GM12878 (cell line): Measurements from ENCODE around the gene EIF2S1. TPM values are rescaled to one million over a fixed set of nuclear protein-coding genes. Genes with fewer than 3 reads are reported as not detected.

Experiments used
- ATAC-seq: fragments of 200-7000 bp; cut with Tn5 transposase; 3 replicates; pipeline ENCODE4 v1.9.1; 2020; ENCODE audit warnings: mild to moderate bottlenecking, moderate library complexity
- BruUV-seq: library from RNA; stranded (reverse); fragments of 400-500 nt; replicated peaks from 2 replicates; lab custom pipeline; 2021; lab: Mats Ljungman, UMichigan
- CTCF ChIA-PET: fragments of 300-600 bp; sonication (Branson Sonifier 250); formaldehyde crosslinking; extraction: SDS; loops from one replicate; lab custom pipeline; 2021; ENCODE audit warnings: inconsistent platforms; lab: Yijun Ruan, JAX
- POLR2A ChIA-PET: fragments of 350-600 bp; formaldehyde crosslinking; extraction: SDS; loops from one replicate; lab custom pipeline; 2021; ENCODE audit warnings: inconsistent platforms; lab: Charles Lee
- RAD21 ChIA-PET: fragments of 300-600 bp; sonication (Branson Sonifier 250); formaldehyde crosslinking; loops from one replicate; lab custom pipeline; 2023; ENCODE audit warnings: antibody characterized with exemption; ENCODE audit not compliant: unreplicated experiment; lab: Charles Lee
- SMC1A ChIA-PET: fragments of 300-600 bp; sonication (Branson Sonifier 250); formaldehyde crosslinking; loops from one replicate; lab custom pipeline; 2023; ENCODE audit not compliant: unreplicated experiment, uncharacterized antibody; lab: Charles Lee
- DNase-seq: peaks from one replicate; pipeline ENCODE4 v3.0.0-alpha.2; 2011; ENCODE audit warnings: low read depth, low spot score
- FAIRE-seq: peaks from 3 replicates; lab custom pipeline; 2011; peaks lifted over from hg19 to GRCh38; lab: Jason Lieb, UNC
- H2AFZ ChIP-seq: 2 replicates; pipeline ENCODE4 v1.6.0; 2011; ENCODE audit warnings: low read depth, low read length, control low read depth; ENCODE audit not compliant: control insufficient read depth
- H3K27ac ChIP-seq: 2 replicates; pipeline ENCODE4 v1.5.1; 2011; ENCODE audit warnings: control low read depth; ENCODE audit not compliant: control insufficient read depth, insufficient read depth
- H3K27me3 ChIP-seq, 2 experiments: replicated peaks in 1 of 2; 2 replicates each; pipeline versions ENCODE4 v1.6.0 to v1.6.1; 2011; ENCODE audit warnings: low read length in 1 of 2; ENCODE audit not compliant: control insufficient read depth in 2 of 2, insufficient read depth in 2 of 2
- H3K36me3 ChIP-seq, 2 experiments: 2 replicates each; pipeline ENCODE4 v1.5.1; 2011; ENCODE audit warnings: low read length in 1 of 2; ENCODE audit not compliant: control insufficient read depth in 2 of 2, insufficient read depth in 2 of 2
- H3K4me1 ChIP-seq: 2 replicates; pipeline ENCODE4 v1.6.1; 2011; ENCODE audit warnings: mild to moderate bottlenecking, low read length, moderate library complexity, mixed read lengths; ENCODE audit not compliant: control insufficient read depth, insufficient read depth
- H3K4me2 ChIP-seq: 2 replicates; pipeline ENCODE4 v1.6.0; 2011; ENCODE audit warnings: control low read depth; ENCODE audit not compliant: control insufficient read depth, insufficient read depth
- H3K4me3 ChIP-seq: fragments of 200-600 bp; sonication (generic); 2 replicates; pipeline ENCODE4 v1.5.1; 2016
- H3K79me2 ChIP-seq: 2 replicates; pipeline ENCODE4 v1.6.0; 2011; ENCODE audit warnings: low read length; ENCODE audit not compliant: control insufficient read depth, insufficient read depth
- H3K9ac ChIP-seq: 2 replicates; pipeline ENCODE4 v1.8.0; 2011; ENCODE audit warnings: low read length, control low read depth, mixed read lengths; ENCODE audit not compliant: control insufficient read depth, insufficient read depth
- H3K9me3 ChIP-seq: replicated peaks from 3 replicates; pipeline ENCODE4 v1.5.1; 2011; ENCODE audit warnings: mild to moderate bottlenecking, low read length; ENCODE audit not compliant: control insufficient read depth, insufficient read depth
- H4K20me1 ChIP-seq: 2 replicates; pipeline ENCODE4 v1.6.0; 2011; ENCODE audit not compliant: control insufficient read depth, insufficient read depth
- E2F8 ChIP-seq: fragments of 450-650 bp; IDR thresholded peaks from 2 replicates; pipeline ENCODE4 v1.6.1; 2018; ENCODE audit warnings: mild to moderate bottlenecking, low read depth, moderate library complexity; ENCODE audit not compliant: partially characterized antibody
- MTA2 ChIP-seq: fragments of 450-650 bp; IDR thresholded peaks from 2 replicates; pipeline ENCODE4 v1.6.1; 2016; ENCODE audit warnings: low read depth, mild to moderate bottlenecking, moderate library complexity
- NR2C1 ChIP-seq: fragments of 450-650 bp; IDR thresholded peaks from 2 replicates; pipeline ENCODE4 v1.6.1; 2017; ENCODE audit warnings: antibody characterized with exemption, mild to moderate bottlenecking, moderate library complexity
- ZNF24 ChIP-seq: fragments of 450-650 bp; IDR thresholded peaks from 2 replicates; pipeline ENCODE4 v1.6.1; 2017; ENCODE audit warnings: antibody characterized with exemption, mild to moderate bottlenecking
- ZZZ3 ChIP-seq: IDR thresholded peaks from 2 replicates; pipeline ENCODE4 v1.6.1; 2011; ENCODE audit warnings: low read depth; ENCODE audit not compliant: control insufficient read depth, insufficient read length
- WGBS: methylation state at CpG from one replicate; pipeline ENCODE4 v1.1.6; 2016; ENCODE audit warnings: low lambda C conversion rate; ENCODE audit not compliant: insufficient replicate concordance, insufficient coverage; ENCODE audit errors: missing lambda C conversion rate; 5-methylcytosine and 5-hydroxymethylcytosine counted together
- in situ Hi-C: fragments of 300-500 bp; cut with MboI; formaldehyde crosslinking; loops from 9 replicates; pipeline ENCODE4 v1.14.3; 2018; ENCODE audit warnings: mixed read lengths
- intact Hi-C: fragments of 100-400 bp; cut with micrococcal nuclease; formaldehyde crosslinking; loops from one replicate; pipeline ENCODE4 v1.14.2; 2022; ENCODE audit not compliant: unreplicated experiment
- polyA plus RNA-seq, 11 experiments: library from polyadenylated mRNA; depleted of rRNA in 4 of 11; unstranded in 6 of 11; stranded (reverse) in 5 of 11; fragments of >200 nt; fragmentation: Nextera tagmentation in 4 of 11; fragmentation: Illumina TruSeq in 1 of 11; extraction: Ambion mirVana in 4 of 11; extraction: Trizol in 1 of 11; gene quantifications; 1 replicate in 1 of 11; 2 replicates in 10 of 11; pipeline versions ENCODE4 v1.2.1 to v1.2.3, GENCODE V29; 2011 to 2016; ENCODE audit warnings: inconsistent platforms in 2 of 11, missing spikeins in 2 of 11, low read depth in 1 of 11
- small RNA-seq: library from RNA; depleted of rRNA; stranded (forward); fragments of <200 nt; gene quantifications from one replicate; pipeline ENCODE3, GENCODE V24; 2014
- total RNA-seq, 4 experiments: library from RNA; depleted of rRNA in 3 of 4; stranded (reverse); fragments of >200 nt in 3 of 4; fragmentation: Illumina TruSeq in 1 of 4; extraction: Trizol in 1 of 4; gene quantifications; 2 replicates each; pipeline versions ENCODE4 v1.2.1 to v1.2.3, GENCODE V29; 2013 to 2021
- TF ChIP-seq, protein P1 (sequence below): fragments of 450-650 bp; formaldehyde crosslinking; IDR thresholded peaks from 2 replicates; pipeline ENCODE4 v1.5.0; 2022; ENCODE audit warnings: mild to moderate bottlenecking, missing genetic modification characterization

The EIF2S1 gene
- total and polyA plus RNA-seq, 10 of the 15 experiments (the other 5 are each of a cell fraction or from before 2014, with no cell fraction given): 155 to 563 (median 262) TPM

GRCh38 chr14:67432050-67432564 is 72.0 kb downstream of the EIF2S1 start (continued):
- TF ChIP-seq, protein P1, sequence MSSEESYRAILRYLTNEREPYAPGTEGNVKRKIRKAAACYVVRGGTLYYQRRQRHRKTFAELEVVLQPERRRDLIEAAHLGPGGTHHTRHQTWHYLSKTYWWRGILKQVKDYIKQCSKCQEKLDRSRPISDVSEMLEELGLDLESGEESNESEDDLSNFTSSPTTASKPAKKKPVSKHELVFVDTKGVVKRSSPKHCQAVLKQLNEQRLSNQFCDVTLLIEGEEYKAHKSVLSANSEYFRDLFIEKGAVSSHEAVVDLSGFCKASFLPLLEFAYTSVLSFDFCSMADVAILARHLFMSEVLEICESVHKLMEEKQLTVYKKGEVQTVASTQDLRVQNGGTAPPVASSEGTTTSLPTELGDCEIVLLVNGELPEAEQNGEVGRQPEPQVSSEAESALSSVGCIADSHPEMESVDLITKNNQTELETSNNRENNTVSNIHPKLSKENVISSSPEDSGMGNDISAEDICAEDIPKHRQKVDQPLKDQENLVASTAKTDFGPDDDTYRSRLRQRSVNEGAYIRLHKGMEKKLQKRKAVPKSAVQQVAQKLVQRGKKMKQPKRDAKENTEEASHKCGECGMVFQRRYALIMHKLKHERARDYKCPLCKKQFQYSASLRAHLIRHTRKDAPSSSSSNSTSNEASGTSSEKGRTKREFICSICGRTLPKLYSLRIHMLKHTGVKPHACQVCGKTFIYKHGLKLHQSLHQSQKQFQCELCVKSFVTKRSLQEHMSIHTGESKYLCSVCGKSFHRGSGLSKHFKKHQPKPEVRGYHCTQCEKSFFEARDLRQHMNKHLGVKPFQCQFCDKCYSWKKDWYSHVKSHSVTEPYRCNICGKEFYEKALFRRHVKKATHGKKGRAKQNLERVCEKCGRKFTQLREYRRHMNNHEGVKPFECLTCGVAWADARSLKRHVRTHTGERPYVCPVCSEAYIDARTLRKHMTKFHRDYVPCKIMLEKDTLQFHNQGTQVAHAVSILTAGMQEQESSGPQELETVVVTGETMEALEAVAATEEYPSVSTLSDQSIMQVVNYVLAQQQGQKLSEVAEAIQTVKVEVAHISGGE (CRISPR knock-in tag): no peak

GRCh38 chr14:67435603-67436002 is 75.5 kb downstream of the EIF2S1 start:
- CTCF ChIA-PET: interaction anchor here (0.7 to 1.8 kb wide), 6 partner anchors 8 to 268 kb away, joined by 3 to 11 read pairs (median 3); no protein-coding TSS in a partner anchor
- H3K27ac ChIP-seq: no peak overlapping the region
- in situ Hi-C loops (no loop called here), intact Hi-C loops (no loop called here)
- no peaks in the 10 kb centered on the region for H4K20me1 ChIP-seq
- no TSS peak for BruUV-seq
- H3K9ac ChIP-seq: no peak overlapping the region
- FAIRE-seq (no peak), ATAC-seq (no peak), DNase-seq (no peak)
- POLR2A ChIA-PET: no interaction called here
- no peak overlapping the region for H3K4me2 ChIP-seq
- TF ChIP-seq MTA2 (no peak), E2F8 (no peak), ZNF24 (no peak), ZZZ3 (no peak), NR2C1 (no peak)
- H3K79me2 ChIP-seq: no peaks in the 10 kb centered on the region
- no peak overlapping the region for H2AFZ ChIP-seq
- peaks cover 0 to 2% of the 10 kb centered on the region in 2 experiments; a peak in 3 of 4 replicates for H3K27me3 ChIP-seq
- H3K36me3 ChIP-seq: no peaks in the 10 kb centered on the region
- SMC1A ChIA-PET: interaction anchor here (0.6 to 1.3 kb wide), 2 partner anchors 78 to 122 kb away, joined by 3 read pairs; no protein-coding TSS in a partner anchor
- H3K4me1 ChIP-seq: no peaks in the 10 kb centered on the region
- H3K4me3 ChIP-seq: no peak overlapping the region
- RAD21 ChIA-PET: interaction anchor here (0.8 to 1.2 kb wide), 2 partner anchors 90 to 135 kb away, joined by 3 read pairs; no protein-coding TSS in a partner anchor
- 36% methylated on average over 5 of the region's 5 CpGs for WGBS
- H3K9me3 ChIP-seq: no peaks in the 10 kb centered on the region

Small RNA genes lying within 50 kb of the gene (small RNA-seq; reads per million reads assigned to genes)
- not detected for gene RF00019

Other genes with a start within 250 kb of the EIF2S1 start
- gene GARIN2, start 170.9 kb upstream of the EIF2S1 start, total RNA-seq (2014; rRNA removed): 0.16 and 0.28 TPM in 2 replicates
- gene GARIN2, start 170.9 kb upstream of the EIF2S1 start, total RNA-seq (2014; rRNA removed; fragmentation: Illumina TruSeq; extraction: Trizol): 0.13 TPM in 1 of 2 replicates, not detected in the other
- not detected in 2 replicates for gene GARIN2, start 170.9 kb upstream of the EIF2S1 start, total RNA-seq (2021)
- gene GARIN2, start 170.9 kb upstream of the EIF2S1 start, polyA plus RNA-seq (2011; rRNA removed): 0.35 and 0.56 TPM in 2 replicates
- gene GARIN2, start 170.9 kb upstream of the EIF2S1 start, polyA plus RNA-seq (2014; fragmentation: Illumina TruSeq; extraction: Trizol): 0.35 TPM in 1 of 2 replicates, not detected in the other
- under 1 TPM; 0.03 to 0.04 TPM for gene GARIN2, start 170.9 kb upstream of the EIF2S1 start, polyA plus RNA-seq (2014; fragmentation: Nextera tagmentation; extraction: Ambion mirVana)
- 0.12 TPM in 1 of 2 replicates, not detected in the other for gene GARIN2, start 170.9 kb upstream of the EIF2S1 start, polyA plus RNA-seq (2014; rRNA removed)
- under 1 TPM; 0.23 to 0.26 TPM for gene GARIN2, start 170.9 kb upstream of the EIF2S1 start, polyA plus RNA-seq (2016; fragmentation: Nextera tagmentation; extraction: Ambion mirVana)
- gene PALS1, start 118.9 kb upstream of the EIF2S1 start, total RNA-seq (2014; rRNA removed): 6.1 and 6.7 TPM in 2 replicates
- 8.9 and 9.7 TPM in 2 replicates for gene PALS1, start 118.9 kb upstream of the EIF2S1 start, total RNA-seq (2014; rRNA removed; fragmentation: Illumina TruSeq; extraction: Trizol)
- 8.9 and 10.9 TPM in 2 replicates for gene PALS1, start 118.9 kb upstream of the EIF2S1 start, total RNA-seq (2021)
- gene PALS1, start 118.9 kb upstream of the EIF2S1 start, polyA plus RNA-seq (2011; rRNA removed): 10.1 and 14.8 TPM in 2 replicates
- gene PALS1, start 118.9 kb upstream of the EIF2S1 start, polyA plus RNA-seq (2014; fragmentation: Illumina TruSeq; extraction: Trizol): 9.2 and 10.7 TPM in 2 replicates
- 1 to 10 TPM; 4.2 to 4.5 TPM for gene PALS1, start 118.9 kb upstream of the EIF2S1 start, polyA plus RNA-seq (2014; fragmentation: Nextera tagmentation; extraction: Ambion mirVana)
- gene PALS1, start 118.9 kb upstream of the EIF2S1 start, polyA plus RNA-seq (2014; rRNA removed): 6.5 and 6.9 TPM in 2 replicates
- 1 to 10 TPM; 6.2 to 6.3 TPM for gene PALS1, start 118.9 kb upstream of the EIF2S1 start, polyA plus RNA-seq (2016; fragmentation: Nextera tagmentation; extraction: Ambion mirVana)
- gene ATP6V1D, start 524 bp upstream of the EIF2S1 start, total RNA-seq (2014; rRNA removed): 34.7 and 39.8 TPM in 2 replicates
- gene ATP6V1D, start 524 bp upstream of the EIF2S1 start, total RNA-seq (2014; rRNA removed; fragmentation: Illumina TruSeq; extraction: Trizol): 48.7 and 52.6 TPM in 2 replicates
- 24.0 and 27.0 TPM in 2 replicates for gene ATP6V1D, start 524 bp upstream of the EIF2S1 start, total RNA-seq (2021)
- 45.7 and 67.2 TPM in 2 replicates for gene ATP6V1D, start 524 bp upstream of the EIF2S1 start, polyA plus RNA-seq (2011; rRNA removed)
- gene ATP6V1D, start 524 bp upstream of the EIF2S1 start, polyA plus RNA-seq (2014; fragmentation: Illumina TruSeq; extraction: Trizol): 37.0 and 41.3 TPM in 2 replicates
- 10 to 100 TPM; 49.9 to 71.6 TPM for gene ATP6V1D, start 524 bp upstream of the EIF2S1 start, polyA plus RNA-seq (2014; fragmentation: Nextera tagmentation; extraction: Ambion mirVana)
- 25.7 and 30.6 TPM in 2 replicates for gene ATP6V1D, start 524 bp upstream of the EIF2S1 start, polyA plus RNA-seq (2014; rRNA removed)
- 10 to 100 TPM; 62.3 to 66.6 TPM for gene ATP6V1D, start 524 bp upstream of the EIF2S1 start, polyA plus RNA-seq (2016; fragmentation: Nextera tagmentation; extraction: Ambion mirVana)
- gene PLEK2, start 51.8 kb downstream of the EIF2S1 start, total RNA-seq (2014; rRNA removed): not detected in 2 replicates
- not detected in 2 replicates for gene PLEK2, start 51.8 kb downstream of the EIF2S1 start, total RNA-seq (2014; rRNA removed; fragmentation: Illumina TruSeq; extraction: Trizol)
- not detected in 2 replicates for gene PLEK2, start 51.8 kb downstream of the EIF2S1 start, total RNA-seq (2021)
- 0.08 and 0.10 TPM in 2 replicates for gene PLEK2, start 51.8 kb downstream of the EIF2S1 start, polyA plus RNA-seq (2011; rRNA removed)
- 0.36 TPM in 1 of 2 replicates, not detected in the other for gene PLEK2, start 51.8 kb downstream of the EIF2S1 start, polyA plus RNA-seq (2014; fragmentation: Illumina TruSeq; extraction: Trizol)
- gene PLEK2, start 51.8 kb downstream of the EIF2S1 start, polyA plus RNA-seq (2014; fragmentation: Nextera tagmentation; extraction: Ambion mirVana): not detected
- gene PLEK2, start 51.8 kb downstream of the EIF2S1 start, polyA plus RNA-seq (2014; rRNA removed): not detected in 2 replicates
- gene PLEK2, start 51.8 kb downstream of the EIF2S1 start, polyA plus RNA-seq (2016; fragmentation: Nextera tagmentation; extraction: Ambion mirVana): under 1 TPM in 1 of 2 experiments, not detected in 1; 0.20 TPM
- 3.8 and 4.0 TPM in 2 replicates for gene TMEM229B, start 128.4 kb downstream of the EIF2S1 start, total RNA-seq (2014; rRNA removed)
- gene TMEM229B, start 128.4 kb downstream of the EIF2S1 start, total RNA-seq (2014; rRNA removed; fragmentation: Illumina TruSeq; extraction: Trizol): 2.1 and 2.2 TPM in 2 replicates
- 5.1 and 5.2 TPM in 2 replicates for gene TMEM229B, start 128.4 kb downstream of the EIF2S1 start, total RNA-seq (2021)
- gene TMEM229B, start 128.4 kb downstream of the EIF2S1 start, polyA plus RNA-seq (2011; rRNA removed): 0.88 and 1.3 TPM in 2 replicates
- gene TMEM229B, start 128.4 kb downstream of the EIF2S1 start, polyA plus RNA-seq (2014; fragmentation: Illumina TruSeq; extraction: Trizol): 3.2 and 3.4 TPM in 2 replicates
- gene TMEM229B, start 128.4 kb downstream of the EIF2S1 start, polyA plus RNA-seq (2014; fragmentation: Nextera tagmentation; extraction: Ambion mirVana): under 1 TPM; 0.24 to 0.32 TPM
- gene TMEM229B, start 128.4 kb downstream of the EIF2S1 start, polyA plus RNA-seq (2014; rRNA removed): 3.3 and 5.3 TPM in 2 replicates
- gene TMEM229B, start 128.4 kb downstream of the EIF2S1 start, polyA plus RNA-seq (2016; fragmentation: Nextera tagmentation; extraction: Ambion mirVana): 1 to 10 TPM in 1 of 2 experiments, under 1 TPM in 1; 0.72 to 1.3 TPM
- gene PLEKHH1, start 173.0 kb downstream of the EIF2S1 start, total RNA-seq (2014; rRNA removed): 0.40 and 0.87 TPM in 2 replicates
- gene PLEKHH1, start 173.0 kb downstream of the EIF2S1 start, total RNA-seq (2014; rRNA removed; fragmentation: Illumina TruSeq; extraction: Trizol): 0.32 and 0.67 TPM in 2 replicates
- gene PLEKHH1, start 173.0 kb downstream of the EIF2S1 start, total RNA-seq (2021): 0.95 and 1.4 TPM in 2 replicates
- gene PLEKHH1, start 173.0 kb downstream of the EIF2S1 start, polyA plus RNA-seq (2011; rRNA removed): 0.16 and 0.30 TPM in 2 replicates
- gene PLEKHH1, start 173.0 kb downstream of the EIF2S1 start, polyA plus RNA-seq (2014; fragmentation: Illumina TruSeq; extraction: Trizol): 0.59 and 0.60 TPM in 2 replicates
- under 1 TPM; 0.11 to 0.22 TPM for gene PLEKHH1, start 173.0 kb downstream of the EIF2S1 start, polyA plus RNA-seq (2014; fragmentation: Nextera tagmentation; extraction: Ambion mirVana)
- 0.42 and 0.76 TPM in 2 replicates for gene PLEKHH1, start 173.0 kb downstream of the EIF2S1 start, polyA plus RNA-seq (2014; rRNA removed)
- under 1 TPM; 0.23 to 0.66 TPM for gene PLEKHH1, start 173.0 kb downstream of the EIF2S1 start, polyA plus RNA-seq (2016; fragmentation: Nextera tagmentation; extraction: Ambion mirVana)
- gene PIGH, start 239.9 kb downstream of the EIF2S1 start, total RNA-seq (2014; rRNA removed): 26.5 and 29.9 TPM in 2 replicates
- 17.6 and 19.3 TPM in 2 replicates for gene PIGH, start 239.9 kb downstream of the EIF2S1 start, total RNA-seq (2014; rRNA removed; fragmentation: Illumina TruSeq; extraction: Trizol)
- gene PIGH, start 239.9 kb downstream of the EIF2S1 start, total RNA-seq (2021): 16.6 and 19.4 TPM in 2 replicates
- gene PIGH, start 239.9 kb downstream of the EIF2S1 start, polyA plus RNA-seq (2011; rRNA removed): 46.6 and 52.3 TPM in 2 replicates
- gene PIGH, start 239.9 kb downstream of the EIF2S1 start, polyA plus RNA-seq (2014; fragmentation: Illumina TruSeq; extraction: Trizol): 19.5 and 22.8 TPM in 2 replicates
- gene PIGH, start 239.9 kb downstream of the EIF2S1 start, polyA plus RNA-seq (2014; fragmentation: Nextera tagmentation; extraction: Ambion mirVana): 10 to 100 TPM; 15.5 to 17.8 TPM
- gene PIGH, start 239.9 kb downstream of the EIF2S1 start, polyA plus RNA-seq (2014; rRNA removed): 34.4 and 41.7 TPM in 2 replicates
- 10 to 100 TPM; 25.0 to 26.5 TPM for gene PIGH, start 239.9 kb downstream of the EIF2S1 start, polyA plus RNA-seq (2016; fragmentation: Nextera tagmentation; extraction: Ambion mirVana)